Common myeloid progenitor, CD34-positive (primary cell): Measurements from ENCODE around the gene CD69.

ENCODE experiments used
- CTCF ChIA-PET: fragments of 350-600 bp; sonication (Branson Sonifier 250); formaldehyde crosslinking; loops from one replicate; lab custom pipeline; 2021; ENCODE audit warnings: antibody characterized with exemption; lab: Charles Lee
- POLR2A ChIA-PET: fragments of 350-600 bp; sonication (Branson Sonifier 250); formaldehyde crosslinking; loops from one replicate; lab custom pipeline; 2021; ENCODE audit warnings: antibody characterized with exemption; lab: Charles Lee
- DNase-seq, 3 donors: peaks; one replicate each; pipeline versions ENCODE4 v3.0.0 to v3.0.0-alpha.2; 2013
- H3K27ac ChIP-seq, 2 experiments: 1 replicate in 1 of 2; 2 replicates in 1 of 2; pipeline ENCODE4 v1.7.0; 2013; ENCODE audit warnings: inconsistent platforms in 2 of 2, low read length in 2 of 2, mild to moderate bottlenecking in 2 of 2, low read depth in 1 of 2, moderate library complexity in 1 of 2; ENCODE audit not compliant: severe bottlenecking in 2 of 2, insufficient read depth in 1 of 2, poor library complexity in 1 of 2
- H3K27me3 ChIP-seq, 5 experiments: replicated peaks in 2 of 5; 1 replicate in 3 of 5; 2 replicates in 2 of 5; pipeline versions ENCODE4 v1.6.1 to v1.7.0; 2013; ENCODE audit warnings: low read length in 4 of 5, mild to moderate bottlenecking in 2 of 5, moderate library complexity in 2 of 5, inconsistent platforms in 1 of 5; ENCODE audit not compliant: insufficient read depth in 5 of 5, control insufficient read depth in 4 of 5
- H3K36me3 ChIP-seq, 4 experiments: 1 replicate in 2 of 4; 2 replicates in 2 of 4; pipeline versions ENCODE4 v1.6.1 to v1.7.0; 2013; ENCODE audit warnings: low read length in 3 of 4, control low read depth in 1 of 4, mild to moderate bottlenecking in 1 of 4; ENCODE audit not compliant: control insufficient read depth in 4 of 4, insufficient read depth in 4 of 4
- H3K4me1 ChIP-seq, 4 experiments: 1 replicate in 3 of 4; 2 replicates in 1 of 4; pipeline versions ENCODE4 v1.6.1 to v1.7.1; 2013; ENCODE audit warnings: low read length in 3 of 4, mild to moderate bottlenecking in 3 of 4, control low read depth in 1 of 4, inconsistent platforms in 1 of 4, moderate library complexity in 1 of 4; ENCODE audit not compliant: control insufficient read depth in 4 of 4, insufficient read depth in 4 of 4; ENCODE audit errors: control extremely low read depth in 1 of 4
- H3K4me3 ChIP-seq, 7 experiments: 1 replicate in 4 of 7; 2 replicates in 3 of 7; pipeline versions ENCODE4 v1.5.1 to v1.7.0; 2013; ENCODE audit warnings: mild to moderate bottlenecking in 7 of 7, low read length in 6 of 7, moderate library complexity in 6 of 7, inconsistent platforms in 2 of 7, low read depth in 2 of 7, control low read depth in 1 of 7; ENCODE audit not compliant: insufficient read depth in 4 of 7, control insufficient read depth in 1 of 7; ENCODE audit errors: extremely low read depth in 1 of 7
- H3K9me3 ChIP-seq, 5 experiments: 1 replicate in 4 of 5; 2 replicates in 1 of 5; pipeline versions ENCODE4 v1.6.1 to v1.7.1; 2013; ENCODE audit warnings: low read length in 4 of 5, mild to moderate bottlenecking in 2 of 5, inconsistent platforms in 1 of 5, low read depth in 1 of 5, moderate library complexity in 1 of 5; ENCODE audit not compliant: control insufficient read depth in 4 of 5, insufficient read depth in 2 of 5; ENCODE audit errors: control extremely low read depth in 1 of 5
- WGBS: methylation state at CpG from one replicate; pipeline ENCODE4 v1.1.5; 2013; ENCODE audit not compliant: insufficient coverage; 5-methylcytosine and 5-hydroxymethylcytosine counted together

CD69 gene

GRCh38 chr12:9762369-9762768 lies 1.7 kb upstream of the CD69 start:
- Histone ChIP-seq H3K27ac (peak overlapping the region in 1 of 2 experiments; percentile 17), H3K9me3 (no peaks in the 10 kb centered on the region), H3K4me3 (no peak overlapping the region), H3K4me1 (peaks cover 40 to 60% (median 51%) of the 10 kb centered on the region in 4 experiments), H3K36me3 (peaks cover 0 to 4% (median under 1%) of the 10 kb centered on the region in 4 experiments), H3K27me3 (no peaks in the 10 kb centered on the region)
- ChIA-PET CTCF (interaction anchor here (1.4 to 19.3 kb wide), 5 partner anchors 9 to 51 kb away, joined by 3 to 437 read pairs (median 6); no protein-coding TSS in a partner anchor), POLR2A (interaction anchor here (0.6 to 1.2 kb wide), 2 partner anchors 35 to 70 kb away, joined by 3 to 4 read pairs; no protein-coding TSS in a partner anchor)
- DNase-seq, result no peak
- 100% methylated on average over 1 of the region's 5 CpGs for WGBS

GRCh38 chr12:9761419-9761781 lies 699 bp upstream of the CD69 start:
- H3K36me3 ChIP-seq, result peaks cover 0 to 4% (median under 1%) of the 10 kb centered on the region in 4 experiments
- peak overlapping the region; percentile 86 to 95 for H3K27ac ChIP-seq
- H3K27me3 ChIP-seq, result no peaks in the 10 kb centered on the region
- peak overlapping the region in 6 of 7 experiments; percentile 70 to 100 (median 94) for H3K4me3 ChIP-seq
- DNase-seq, result peak; percentile 76 to 91 (median 87)
- ChIA-PET CTCF (interaction anchor here (0.9 to 19.3 kb wide), 9 partner anchors 10 to 363 kb away, joined by 3 to 437 read pairs (median 5); no protein-coding TSS in a partner anchor), POLR2A (interaction anchor here (1.5 to 1.7 kb wide), 3 partner anchors 9 to 36 kb away, joined by 16 to 21 read pairs (median 18); no protein-coding TSS in a partner anchor)
- H3K9me3 ChIP-seq, result no peaks in the 10 kb centered on the region
- no CpG with 5 or more reads among the region's 4 CpGs for WGBS
- H3K4me1 ChIP-seq, result peaks cover 40 to 64% (median 60%) of the 10 kb centered on the region in 4 experiments

GRCh38 chr12:9760120-9760519 lies 581 bp downstream of the CD69 start:
- peaks cover 4 to 15% (median 8%) of the 10 kb centered on the region in 4 experiments for H3K36me3 ChIP-seq
- H3K27ac ChIP-seq, result peak overlapping the region; percentile 86 to 95
- ChIA-PET CTCF (interaction anchor here (0.7 to 19.3 kb wide), 7 partner anchors 9 to 394 kb away, joined by 3 to 437 read pairs (median 5); no protein-coding TSS in a partner anchor), POLR2A (interaction anchor here (0.6 to 2.6 kb wide), 7 partner anchors 8 to 54 kb away, joined by 3 to 22 read pairs (median 16); no protein-coding TSS in a partner anchor)
- no peaks in the 10 kb centered on the region for H3K27me3 ChIP-seq
- no peak for DNase-seq
- WGBS, result no CpG with 5 or more reads among the region's 1 CpG
- no peaks in the 10 kb centered on the region for H3K9me3 ChIP-seq
- H3K4me1 ChIP-seq, result peaks cover 38 to 67% (median 57%) of the 10 kb centered on the region in 4 experiments
- peak overlapping the region in 6 of 7 experiments; percentile 70 to 100 (median 94) for H3K4me3 ChIP-seq

GRCh38 chr12:9759694-9760093 lies 1.0 kb downstream of the CD69 start:
- no CpG with 5 or more reads among the region's 1 CpG for WGBS
- Histone ChIP-seq H3K27me3 (no peaks in the 10 kb centered on the region), H3K4me1 (peaks cover 34 to 67% (median 56%) of the 10 kb centered on the region in 4 experiments), H3K27ac (peak overlapping the region; percentile 86 to 95), H3K9me3 (no peaks in the 10 kb centered on the region), H3K36me3 (peaks cover 4 to 19% (median 12%) of the 10 kb centered on the region in 4 experiments), H3K4me3 (peak overlapping the region in 6 of 7 experiments; percentile 70 to 100 (median 94))
- ChIA-PET POLR2A (interaction anchor here (0.9 to 2.6 kb wide), 5 partner anchors 14 to 112 kb away, joined by 3 to 22 read pairs (median 3); no protein-coding TSS in a partner anchor), CTCF (interaction anchor here (0.7 to 19.3 kb wide), 4 partner anchors 8 to 395 kb away, joined by 3 to 437 read pairs (median 20); no protein-coding TSS in a partner anchor)
- DNase-seq, result no peak

DNA sequence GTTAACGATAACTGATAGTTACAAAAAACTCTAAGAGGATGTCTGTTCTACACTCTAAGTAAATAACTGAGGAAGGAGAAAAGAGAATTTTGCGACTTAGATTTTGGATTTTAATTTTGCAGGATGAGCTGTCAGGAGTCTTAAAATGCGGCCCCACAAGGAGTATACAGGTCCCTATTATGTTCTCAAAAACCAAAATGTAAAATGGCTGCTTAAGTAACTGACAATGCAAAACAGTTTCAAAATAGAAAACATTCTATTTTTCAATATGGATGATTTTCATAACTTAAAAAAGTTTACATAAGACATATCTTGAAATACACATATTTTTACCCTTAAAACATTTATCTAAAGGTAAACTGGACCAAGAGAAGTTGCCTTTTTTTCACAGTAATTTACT lies 2.6 kb downstream of the CD69 start:
- H3K4me1 ChIP-seq, result peaks cover 22 to 54% (median 44%) of the 10 kb centered on the region in 4 experiments
- ChIA-PET CTCF (interaction anchor here (0.9 to 19.3 kb wide), 8 partner anchors 10 to 381 kb away, joined by 3 to 437 read pairs (median 4); no protein-coding TSS in a partner anchor), POLR2A (interaction anchor here (0.5 to 2.6 kb wide), 5 partner anchors 36 to 110 kb away, joined by 3 to 22 read pairs (median 4); no protein-coding TSS in a partner anchor)
- H3K9me3 ChIP-seq, result no peaks in the 10 kb centered on the region
- peak overlapping the region; percentile 86 to 95 for H3K27ac ChIP-seq
- DNase-seq, result no peak
- no peaks in the 10 kb centered on the region for H3K27me3 ChIP-seq
- peak overlapping the region in 6 of 7 experiments; percentile 70 to 100 (median 94) for H3K4me3 ChIP-seq
- WGBS, result 10% methylated on average over 2 of the region's 3 CpGs
- H3K36me3 ChIP-seq, result peaks cover 8 to 35% (median 22%) of the 10 kb centered on the region in 4 experiments

GRCh38 chr12:9757433-9758025 lies 3.2 kb downstream of the CD69 start:
- WGBS, result 0% methylated on average over 1 of the region's 5 CpGs
- CTCF ChIA-PET, result interaction anchor here (1.5 to 19.3 kb wide), 6 partner anchors 15 to 169 kb away, joined by 3 to 437 read pairs (median 7); no protein-coding TSS in a partner anchor
- H3K9me3 ChIP-seq, result no peaks in the 10 kb centered on the region
- H3K36me3 ChIP-seq, result peaks cover 8 to 41% (median 25%) of the 10 kb centered on the region in 4 experiments
- H3K4me3 ChIP-seq, result peak overlapping the region in 6 of 7 experiments; percentile 70 to 100 (median 94)
- peaks cover 18 to 51% (median 41%) of the 10 kb centered on the region in 4 experiments for H3K4me1 ChIP-seq
- DNase-seq, result no peak
- POLR2A ChIA-PET, result interaction anchor here (0.6 to 2.6 kb wide), 4 partner anchors 38 to 99 kb away, joined by 3 to 22 read pairs (median 6); no protein-coding TSS in a partner anchor
- H3K27ac ChIP-seq, result peak overlapping the region in 1 of 2 experiments; percentile 95
- no peaks in the 10 kb centered on the region for H3K27me3 ChIP-seq
